ENCODE results near the gene POP7. TPM values are rescaled to one million over a fixed set of nuclear protein-coding genes. Genes with fewer than 3 reads are reported as not detected.
A peak's percentile ranks its signal among the peaks of the same experiment; 100 is the strongest.

Gene POP7
- total RNA-seq, 1 donor from 2014 or later, result 77.3 TPM

GRCh38 chr7:100682991-100683658 lies 22.8 kb upstream of the POP7 start:
- DNase-seq, result peak; percentile 56
- peaks cover 30% of the 10 kb centered on the region for H3K36me3 Mint-ChIP-seq (ENCODE audit: low read depth)

GRCh38 chr7:100683659-100684533 lies 22.0 kb upstream of the POP7 start:
- Mint-ChIP-seq H3K4me3 (no peak overlapping the region), H3K4me1 (peaks cover 9% of the 10 kb centered on the region), H3K36me3 (ENCODE audit: low read depth) (peaks cover 27% of the 10 kb centered on the region), H3K27ac (no peak overlapping the region), H3K9me3 (no peaks in the 10 kb centered on the region), H3K27me3 (no peaks in the 10 kb centered on the region)
- peak; percentile 59 for DNase-seq
- intact Hi-C loops (cut with micrococcal nuclease), result no loop called here

More at GRCh38 chr7:100682991-100683658, 22.8 kb upstream of the POP7 start:
- H3K4me1 Mint-ChIP-seq, result peaks cover 9% of the 10 kb centered on the region
- intact Hi-C loops (cut with micrococcal nuclease), result no loop called here
- no peaks in the 10 kb centered on the region for H3K9me3 Mint-ChIP-seq
- H3K27ac Mint-ChIP-seq, result peak overlapping the region; percentile 25
- no peaks in the 10 kb centered on the region for H3K27me3 Mint-ChIP-seq
- H3K4me3 Mint-ChIP-seq, result no peak overlapping the region

GRCh38 chr7:100684534-100685042 lies 21.3 kb upstream of the POP7 start:
- Mint-ChIP-seq H3K4me1 (peaks cover 6% of the 10 kb centered on the region), H3K27me3 (no peaks in the 10 kb centered on the region), H3K36me3 (ENCODE audit: low read depth) (peaks cover 23% of the 10 kb centered on the region), H3K9me3 (no peaks in the 10 kb centered on the region), H3K27ac (no peak overlapping the region), H3K4me3 (no peak overlapping the region)
- intact Hi-C loops (cut with micrococcal nuclease), result no loop called here
- no peak for DNase-seq

GRCh38 chr7:100685049-100685605 lies 20.8 kb upstream of the POP7 start:
- intact Hi-C loops (cut with micrococcal nuclease), result no loop called here
- Mint-ChIP-seq H3K27ac (no peak overlapping the region), H3K36me3 (ENCODE audit: low read depth) (peaks cover 21% of the 10 kb centered on the region)

GRCh38 chr7:100685631-100686145 lies 20.2 kb upstream of the POP7 start:
- Mint-ChIP-seq H3K4me3 (no peak overlapping the region), H3K4me1 (peaks cover 3% of the 10 kb centered on the region), H3K36me3 (ENCODE audit: low read depth) (peaks cover 20% of the 10 kb centered on the region), H3K27ac (no peak overlapping the region), H3K9me3 (no peaks in the 10 kb centered on the region), H3K27me3 (no peaks in the 10 kb centered on the region)
- DNase-seq, result no peak
- intact Hi-C loops (cut with micrococcal nuclease), result no loop called here

More at GRCh38 chr7:100685049-100685605, 20.8 kb upstream of the POP7 start:
- H3K9me3 Mint-ChIP-seq, result no peaks in the 10 kb centered on the region
- no peak for DNase-seq
- H3K4me1 Mint-ChIP-seq, result peaks cover 5% of the 10 kb centered on the region
- H3K4me3 Mint-ChIP-seq, result no peak overlapping the region
- H3K27me3 Mint-ChIP-seq, result no peaks in the 10 kb centered on the region

- H3K27me3 Mint-ChIP-seq, result no peaks in the 10 kb centered on the region
- no peak for DNase-seq
- no peak overlapping the region for H3K27ac Mint-ChIP-seq
- no peaks in the 10 kb centered on the region for H3K9me3 Mint-ChIP-seq
- no peak overlapping the region for H3K4me3 Mint-ChIP-seq
- H3K36me3 Mint-ChIP-seq (ENCODE audit: low read depth), result peaks cover 20% of the 10 kb centered on the region
- intact Hi-C loops (cut with micrococcal nuclease), result no loop called here
- H3K4me1 Mint-ChIP-seq, result peaks cover 3% of the 10 kb centered on the region
Measured at GRCh38 chr7:100686201-100686821, 19.6 kb upstream of the POP7 start.

- no peak overlapping the region for H3K27ac Mint-ChIP-seq
- intact Hi-C loops (cut with micrococcal nuclease), result no loop called here
Measured at GRCh38 chr7:100686822-100687211, 19.1 kb upstream of the POP7 start.

GRCh38 chr7:100687261-100687660 lies 18.7 kb upstream of the POP7 start:
- intact Hi-C loops (cut with micrococcal nuclease), result no loop called here
- DNase-seq, result no peak
- no peak overlapping the region for H3K4me3 Mint-ChIP-seq
- H3K4me1 Mint-ChIP-seq, result peaks cover 8% of the 10 kb centered on the region
- H3K27ac Mint-ChIP-seq, result no peak overlapping the region
- H3K9me3 Mint-ChIP-seq, result no peaks in the 10 kb centered on the region
- H3K27me3 Mint-ChIP-seq, result no peaks in the 10 kb centered on the region
- H3K36me3 Mint-ChIP-seq (ENCODE audit: low read depth), result peaks cover 22% of the 10 kb centered on the region

More at GRCh38 chr7:100686822-100687211, 19.1 kb upstream of the POP7 start:
- peaks cover 4% of the 10 kb centered on the region for H3K4me1 Mint-ChIP-seq
- H3K27me3 Mint-ChIP-seq, result no peaks in the 10 kb centered on the region
- no peak for DNase-seq
- peaks cover 21% of the 10 kb centered on the region for H3K36me3 Mint-ChIP-seq (ENCODE audit: low read depth)
- H3K9me3 Mint-ChIP-seq, result no peaks in the 10 kb centered on the region
- H3K4me3 Mint-ChIP-seq, result no peak overlapping the region

- Mint-ChIP-seq H3K4me3 (no peak overlapping the region), H3K9me3 (no peaks in the 10 kb centered on the region), H3K27ac (no peak overlapping the region), H3K27me3 (no peaks in the 10 kb centered on the region), H3K4me1 (peaks cover 14% of the 10 kb centered on the region), H3K36me3 (ENCODE audit: low read depth) (peaks cover 21% of the 10 kb centered on the region)
- no peak for DNase-seq
- intact Hi-C loops (cut with micrococcal nuclease), result no loop called here
Measured at GRCh38 chr7:100687751-100688300, 18.1 kb upstream of the POP7 start.

- Mint-ChIP-seq H3K36me3 (ENCODE audit: low read depth) (peaks cover 24% of the 10 kb centered on the region), H3K4me1 (peaks cover 19% of the 10 kb centered on the region), H3K27ac (no peak overlapping the region)
Measured at GRCh38 chr7:100688326-100688860, 17.5 kb upstream of the POP7 start.

GRCh38 chr7:100689230-100690135 lies 16.4 kb upstream of the POP7 start:
- intact Hi-C loops (cut with micrococcal nuclease), result loop anchor here (1.0 to 5.0 kb wide), 3 partner anchors 102 to 212 kb away; partner anchors contain the start of genes FBXO24, LRCH4 and TSC22D4
- H3K4me1 Mint-ChIP-seq, result peaks cover 19% of the 10 kb centered on the region
- peaks cover 24% of the 10 kb centered on the region for H3K36me3 Mint-ChIP-seq (ENCODE audit: low read depth)
- H3K4me3 Mint-ChIP-seq, result no peak overlapping the region
- H3K27ac Mint-ChIP-seq, result no peak overlapping the region
- no peaks in the 10 kb centered on the region for H3K27me3 Mint-ChIP-seq
- no peak for DNase-seq
- no peaks in the 10 kb centered on the region for H3K9me3 Mint-ChIP-seq

More at GRCh38 chr7:100688326-100688860, 17.5 kb upstream of the POP7 start:
- DNase-seq, result no peak
- Mint-ChIP-seq H3K9me3 (no peaks in the 10 kb centered on the region), H3K27me3 (no peaks in the 10 kb centered on the region), H3K4me3 (no peak overlapping the region)
- intact Hi-C loops (cut with micrococcal nuclease), result no loop called here

Data from activated CD4-positive, alpha-beta T cell treated with anti-CD3 and anti-CD28 coated beads, Interleukin-2, amount 10 ng/mL, durations not matched to agents 24 days and 14 days (primary cell).